Stimulated activated CD4-positive, alpha-beta T cell treated with anti-CD3 and anti-CD28 coated beads, Interleukin-4, amount 100 ng/mL, for 1 hour (primary cell): ENCODE measurements around the gene GARIN1A.

ENCODE experiments used
- DNase-seq: peaks from one replicate; pipeline ENCODE4 v3.0.0-alpha.2; 2020

The GARIN1A gene

GRCh38 chr7:128721376-128721775 lies 49.3 kb downstream of the GARIN1A start:
- DNase-seq, result no peak
